ENCODE results near the gene DTHD1. TPM values are rescaled to one million over a fixed set of nuclear protein-coding genes. Genes with fewer than 3 reads are reported as not detected.

The DTHD1 gene
- total and polyA plus RNA-seq, 2 donors from 2014 or later: 1.4 TPM; not detected in 1

- no peak overlapping the region for H3K9ac ChIP-seq (ENCODE audit: low read length in 3 of 3)
- FAIRE-seq (no peak), DNase-seq (no peak)
- H3K27ac ChIP-seq (ENCODE audit: low read depth in 2 of 2, low read length in 2 of 2): no peak overlapping the region
- H3K4me1 ChIP-seq (ENCODE audit: control insufficient read depth in 2 of 3, insufficient read depth in 2 of 3, low read depth in 1 of 3, low read length in 3 of 3): no peaks in the 10 kb centered on the region
- intact Hi-C loops (cut with DNase I): no loop called here
- TF ChIP-seq CTCF (IDR thresholded peaks at IDR 0.05; ENCODE audit: borderline replicate concordance, extremely low read depth, insufficient read depth): no peak
- H3K27me3 ChIP-seq (ENCODE audit: control insufficient read depth, insufficient read depth, low read length): no peaks in the 10 kb centered on the region
- no peak overlapping the region for H3K4me3 ChIP-seq (ENCODE audit: low read length in 3 of 3)
- no peaks in the 10 kb centered on the region for H3K9me3 ChIP-seq (ENCODE audit: control insufficient read depth in 2 of 3, insufficient read depth in 1 of 3, low read length in 3 of 3)
- no peaks in the 10 kb centered on the region for H3K36me3 ChIP-seq (ENCODE audit: control insufficient read depth in 2 of 3, insufficient read depth in 3 of 3, low read length in 3 of 3)
Observed at GRCh38 chr4:36310216-36310615, 28.8 kb downstream of the DTHD1 start.

GRCh38 chr4:36310793-36311192, 29.4 kb downstream of the DTHD1 start:
- Histone ChIP-seq H3K4me1 (ENCODE audit: control insufficient read depth in 2 of 3, insufficient read depth in 2 of 3, low read depth in 1 of 3, low read length in 3 of 3) (no peaks in the 10 kb centered on the region), H3K27me3 (ENCODE audit: control insufficient read depth, insufficient read depth, low read length) (no peaks in the 10 kb centered on the region), H3K9me3 (ENCODE audit: control insufficient read depth in 2 of 3, insufficient read depth in 1 of 3, low read length in 3 of 3) (no peaks in the 10 kb centered on the region), H3K9ac (ENCODE audit: low read length in 3 of 3) (no peak overlapping the region), H3K27ac (ENCODE audit: low read depth in 2 of 2, low read length in 2 of 2) (no peak overlapping the region), H3K36me3 (ENCODE audit: control insufficient read depth in 2 of 3, insufficient read depth in 3 of 3, low read length in 3 of 3) (no peaks in the 10 kb centered on the region), H3K4me3 (ENCODE audit: low read length in 3 of 3) (no peak overlapping the region)
- no peak for FAIRE-seq
- TF ChIP-seq CTCF (IDR thresholded peaks at IDR 0.05; ENCODE audit: borderline replicate concordance, extremely low read depth, insufficient read depth): no peak
- intact Hi-C loops (cut with DNase I): no loop called here
- DNase-seq: peak in 1 of 5 donors; percentile 15

- Histone ChIP-seq H3K36me3 (ENCODE audit: control insufficient read depth in 2 of 3, insufficient read depth in 3 of 3, low read length in 3 of 3) (no peaks in the 10 kb centered on the region), H3K27me3 (ENCODE audit: control insufficient read depth, insufficient read depth, low read length) (no peaks in the 10 kb centered on the region), H3K27ac (ENCODE audit: low read depth in 2 of 2, low read length in 2 of 2) (no peak overlapping the region), H3K4me3 (ENCODE audit: low read length in 3 of 3) (no peak overlapping the region), H3K9ac (ENCODE audit: low read length in 3 of 3) (no peak overlapping the region), H3K4me1 (ENCODE audit: control insufficient read depth in 2 of 3, insufficient read depth in 2 of 3, low read depth in 1 of 3, low read length in 3 of 3) (no peaks in the 10 kb centered on the region), H3K9me3 (ENCODE audit: control insufficient read depth in 2 of 3, insufficient read depth in 1 of 3, low read length in 3 of 3) (no peaks in the 10 kb centered on the region)
- no peak for TF ChIP-seq CTCF (IDR thresholded peaks at IDR 0.05; ENCODE audit: borderline replicate concordance, extremely low read depth, insufficient read depth)
- intact Hi-C loops (cut with DNase I): no loop called here
- FAIRE-seq: no peak
- no peak for DNase-seq
Observed at GRCh38 chr4:36312511-36312910, 31.1 kb downstream of the DTHD1 start.

- no peaks in the 10 kb centered on the region for H3K27me3 ChIP-seq (ENCODE audit: control insufficient read depth, insufficient read depth, low read length)
- H3K9ac ChIP-seq (ENCODE audit: low read length in 3 of 3): no peak overlapping the region
- DNase-seq (no peak), FAIRE-seq (no peak)
- H3K27ac ChIP-seq (ENCODE audit: low read depth in 2 of 2, low read length in 2 of 2): no peak overlapping the region
- no peak for TF ChIP-seq CTCF (IDR thresholded peaks at IDR 0.05; ENCODE audit: borderline replicate concordance, extremely low read depth, insufficient read depth)
- H3K4me3 ChIP-seq (ENCODE audit: low read length in 3 of 3): no peak overlapping the region
- H3K36me3 ChIP-seq (ENCODE audit: control insufficient read depth in 2 of 3, insufficient read depth in 3 of 3, low read length in 3 of 3): no peaks in the 10 kb centered on the region
- no peaks in the 10 kb centered on the region for H3K4me1 ChIP-seq (ENCODE audit: control insufficient read depth in 2 of 3, insufficient read depth in 2 of 3, low read depth in 1 of 3, low read length in 3 of 3)
- intact Hi-C loops (cut with DNase I): no loop called here
- no peaks in the 10 kb centered on the region for H3K9me3 ChIP-seq (ENCODE audit: control insufficient read depth in 2 of 3, insufficient read depth in 1 of 3, low read length in 3 of 3)
Observed at GRCh38 chr4:36313301-36313700, 31.9 kb downstream of the DTHD1 start.

All from kidney (tissue), 14 donors.